ENCODE measurements around the gene OSTN.

The OSTN gene

DNA sequence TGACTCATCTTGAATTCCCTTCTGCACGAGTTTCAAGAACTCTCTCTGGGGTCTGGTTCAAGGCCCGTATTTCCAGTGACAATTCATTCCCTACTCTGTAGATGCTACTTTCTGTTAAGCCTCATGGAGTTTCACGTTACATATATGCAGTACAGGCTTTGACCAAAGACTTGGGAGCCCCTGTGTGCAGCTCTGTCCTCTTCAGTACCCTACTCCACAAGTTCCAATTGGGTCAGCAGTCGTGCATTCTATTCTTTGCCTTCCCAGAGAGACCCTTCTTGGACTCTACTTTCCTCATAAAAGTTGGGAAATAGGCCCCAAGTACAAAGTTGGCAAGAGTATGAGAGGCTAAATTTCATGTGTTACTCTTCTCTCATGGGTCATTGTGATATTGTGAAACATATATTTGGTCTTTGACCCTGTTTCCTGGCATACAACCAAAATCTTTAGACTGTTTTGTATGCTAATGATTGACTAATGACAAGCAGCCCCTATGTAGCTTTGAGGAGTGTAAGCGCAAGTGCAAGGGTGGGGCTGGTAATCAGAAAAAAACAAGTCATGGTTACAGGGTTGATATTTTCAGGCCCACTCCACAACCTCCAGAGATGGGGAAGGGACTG is 115.2 kb downstream of the OSTN start:
- no peak for DNase-seq (ENCODE audit: low spot score)
